WTC11 (cell line): Measurements from ENCODE around the gene TMEM127. TPM values are rescaled to one million over a fixed set of nuclear protein-coding genes. Genes with fewer than 3 reads are reported as not detected.
A peak's percentile ranks its signal among the peaks of the same experiment; 100 is the strongest.

ENCODE experiments used
- ATAC-seq: fragments of 200-7000 bp; cut with Tn5 transposase; 2 replicates; pipeline ENCODE4 v1.10.0; 2021; ENCODE audit warnings: mild to moderate bottlenecking, moderate library complexity
- CTCF ChIA-PET: fragments of 300-600 bp; sonication (Branson Sonifier 250); formaldehyde crosslinking; loops from one replicate; lab custom pipeline; 2021; ENCODE audit warnings: antibody characterized with exemption; lab: Charles Lee
- POLR2A ChIA-PET: fragments of 350-600 bp; sonication (Branson Sonifier 250); formaldehyde crosslinking; loops from one replicate; lab custom pipeline; 2021; ENCODE audit warnings: antibody characterized with exemption; lab: Charles Lee
- DNase-seq: peaks from one replicate; pipeline ENCODE4 v3.0.0; 2021; ENCODE audit warnings: low spot score
- H3K27ac Mint-ChIP-seq: 2 replicates; pipeline ENCODE4 v1.8.0; 2021; ENCODE audit warnings: mixed read lengths
- H3K27me3 Mint-ChIP-seq: 2 replicates; pipeline ENCODE4 v1.8.0; 2021; ENCODE audit warnings: low read depth, mild to moderate bottlenecking, moderate library complexity, mixed read lengths
- H3K36me3 Mint-ChIP-seq: 2 replicates; pipeline ENCODE4 v1.8.0; 2021; ENCODE audit warnings: mixed read lengths
- H3K4me1 Mint-ChIP-seq: 2 replicates; pipeline ENCODE4 v1.8.0; 2022; ENCODE audit warnings: mixed read lengths
- H3K4me3 Mint-ChIP-seq: 2 replicates; pipeline ENCODE4 v1.8.0; 2021; ENCODE audit warnings: mild to moderate bottlenecking, moderate library complexity, mixed read lengths
- H3K9me3 Mint-ChIP-seq: 2 replicates; pipeline ENCODE4 v1.8.0; 2021; ENCODE audit warnings: mixed read lengths
- AFF4 ChIP-seq: sonication (generic); formaldehyde crosslinking; IDR thresholded peaks from 2 replicates; pipeline ENCODE4 v1.8.1; 2023; ENCODE audit warnings: mild to moderate bottlenecking, missing genetic modification reagents, borderline replicate concordance
- CREM ChIP-seq: sonication (generic); formaldehyde crosslinking; IDR thresholded peaks from 2 replicates; pipeline ENCODE4 v1.8.1; 2022; ENCODE audit warnings: mild to moderate bottlenecking, missing genetic modification reagents, moderate library complexity
- FOXK1 ChIP-seq: sonication (generic); formaldehyde crosslinking; IDR thresholded peaks from 2 replicates; pipeline ENCODE4 v1.8.0; 2022; ENCODE audit warnings: mild to moderate bottlenecking, moderate library complexity, missing genetic modification reagents
- FOXP4 ChIP-seq: sonication (generic); formaldehyde crosslinking; IDR thresholded peaks from 2 replicates; pipeline ENCODE4 v1.8.0; 2022; ENCODE audit warnings: mild to moderate bottlenecking, missing genetic modification reagents
- HMGXB4 ChIP-seq: sonication (generic); formaldehyde crosslinking; IDR thresholded peaks from 2 replicates; pipeline ENCODE4 v1.8.1; 2023; ENCODE audit warnings: mild to moderate bottlenecking, moderate library complexity, missing genetic modification reagents
- IRF2 ChIP-seq: sonication (generic); formaldehyde crosslinking; IDR thresholded peaks from 2 replicates; pipeline ENCODE4 v1.8.0; 2022; ENCODE audit warnings: low read depth, missing genetic modification reagents, borderline replicate concordance
- MLX ChIP-seq: sonication (generic); formaldehyde crosslinking; IDR thresholded peaks from 2 replicates; pipeline ENCODE4 v1.8.1; 2023; ENCODE audit warnings: mild to moderate bottlenecking, missing genetic modification reagents, moderate library complexity
- NFATC4 ChIP-seq: fragments of 250-450 bp; sonication (Bioruptor Pico); IDR thresholded peaks from 2 replicates; pipeline ENCODE4 v1.9.0; 2021; ENCODE audit warnings: mild to moderate bottlenecking
- NR2C2 ChIP-seq: sonication (generic); formaldehyde crosslinking; IDR thresholded peaks from 2 replicates; pipeline ENCODE4 v1.8.0; 2022; ENCODE audit warnings: mild to moderate bottlenecking, missing genetic modification reagents
- NR3C1 ChIP-seq: sonication (generic); formaldehyde crosslinking; conservative IDR thresholded peaks from 2 replicates; pipeline ENCODE4 v1.8.1; 2023; ENCODE audit warnings: low read depth, mild to moderate bottlenecking, missing genetic modification reagents
- PRDM15 ChIP-seq: sonication (generic); formaldehyde crosslinking; IDR thresholded peaks from 2 replicates; pipeline ENCODE4 v1.8.0; 2022; ENCODE audit warnings: missing genetic modification reagents
- STAT6 ChIP-seq: sonication (generic); formaldehyde crosslinking; conservative IDR thresholded peaks from 2 replicates; pipeline ENCODE4 v1.8.1; 2023; ENCODE audit warnings: mild to moderate bottlenecking, low read depth, missing genetic modification reagents, moderate library complexity
- ZNF263 ChIP-seq: sonication (generic); formaldehyde crosslinking; IDR thresholded peaks from 2 replicates; pipeline ENCODE4 v1.8.1; 2022; ENCODE audit warnings: low read depth, mild to moderate bottlenecking, moderate library complexity, missing genetic modification reagents
- ZNF317 ChIP-seq: sonication (generic); formaldehyde crosslinking; IDR thresholded peaks from 2 replicates; pipeline ENCODE4 v1.8.1; 2023; ENCODE audit warnings: low read depth, mild to moderate bottlenecking, moderate library complexity, missing genetic modification reagents, borderline replicate concordance
- ZNF396 ChIP-seq: fragments of 250-450 bp; sonication (Bioruptor Pico); IDR thresholded peaks from 2 replicates; pipeline ENCODE4 v1.8.0; 2021; ENCODE audit warnings: mild to moderate bottlenecking, moderate library complexity, borderline replicate concordance
- ZNF671 ChIP-seq: fragments of 250-450 bp; sonication (Bioruptor Pico); IDR thresholded peaks from 2 replicates; pipeline ENCODE4 v1.8.0; 2021; ENCODE audit warnings: mild to moderate bottlenecking
- ZSCAN18 ChIP-seq: fragments of 250-450 bp; sonication (Bioruptor Pico); IDR thresholded peaks from 2 replicates; pipeline ENCODE4 v2.1.2; 2022; ENCODE audit warnings: mild to moderate bottlenecking, moderate library complexity
- total RNA-seq: library from RNA; stranded (reverse); gene quantifications from 3 replicates; pipeline ENCODE4 v1.2.3, GENCODE V29; 2021

Gene TMEM127
- total RNA-seq, 1 experiment from 2014 or later = 22.9 TPM

- 0 out of 2 replicates have a peak, but pooled peaks have one; percentile 62 for TF ChIP-seq STAT6 (CRISPR knock-in tag)
- no peak; the same call in 1 of the 2 replicates for TF ChIP-seq FOXP4 (CRISPR knock-in tag)
- 0 out of 2 replicates have a peak, but pooled peaks have one; percentile 23 for TF ChIP-seq MLX (CRISPR knock-in tag)
- TF ChIP-seq AFF4 (CRISPR knock-in tag) = 0 out of 2 replicates have a peak, but pooled peaks have one; percentile 33
- no peak for TF ChIP-seq NFATC4 (CRISPR knock-in tag)
- TF ChIP-seq ZSCAN18 = no peak
- TF ChIP-seq CREM (CRISPR knock-in tag) = no peak; the same call in 1 of the 2 replicates
Measured at GRCh38 chr2:96208143-96209010, 57.4 kb downstream of the TMEM127 start, which contains the start of gene STARD7 (continued).

- no peaks in the 10 kb centered on the region for H3K27me3 Mint-ChIP-seq
- DNase-seq (no peak), ATAC-seq (no peak)
- ChIA-PET POLR2A (interaction anchor here (0.6 to 2.0 kb wide), 6 partner anchors 33 to 128 kb away, joined by 3 to 7 read pairs (median 6); partner anchors contain the start of genes ASTL and NCAPH), CTCF (interaction anchor here (0.6 to 3.4 kb wide), 12 partner anchors 8 to 598 kb away, joined by 3 to 25 read pairs (median 4); partner anchors contain the start of gene ASTL)
- H3K4me1 Mint-ChIP-seq = peaks cover 54% of the 10 kb centered on the region
- peaks cover 14% of the 10 kb centered on the region for H3K36me3 Mint-ChIP-seq
- no peaks in the 10 kb centered on the region for H3K9me3 Mint-ChIP-seq
- H3K27ac Mint-ChIP-seq = peak overlapping the region; percentile 98
- H3K4me3 Mint-ChIP-seq = peak overlapping the region; percentile 100
- no peak for TF ChIP-seq ZNF263 (CRISPR knock-in tag)
- TF ChIP-seq ZNF396 (CRISPR knock-in tag) = no peak
- no peak for TF ChIP-seq PRDM15 (CRISPR knock-in tag)
- no peak for TF ChIP-seq NR3C1
- TF ChIP-seq NR2C2 (CRISPR knock-in tag) = no peak
- no peak for TF ChIP-seq ZNF671 (CRISPR knock-in tag)
- no peak for TF ChIP-seq FOXK1 (CRISPR knock-in tag)
- TF ChIP-seq IRF2 = no peak
- TF ChIP-seq ZNF317 (CRISPR knock-in tag) = no peak
- TF ChIP-seq HMGXB4 (CRISPR knock-in tag) = no peak
Measured at GRCh38 chr2:96207774-96208142, 58.0 kb downstream of the TMEM127 start.
